Measurements from ENCODE around the gene BCAS3.

The BCAS3 gene

DNA sequence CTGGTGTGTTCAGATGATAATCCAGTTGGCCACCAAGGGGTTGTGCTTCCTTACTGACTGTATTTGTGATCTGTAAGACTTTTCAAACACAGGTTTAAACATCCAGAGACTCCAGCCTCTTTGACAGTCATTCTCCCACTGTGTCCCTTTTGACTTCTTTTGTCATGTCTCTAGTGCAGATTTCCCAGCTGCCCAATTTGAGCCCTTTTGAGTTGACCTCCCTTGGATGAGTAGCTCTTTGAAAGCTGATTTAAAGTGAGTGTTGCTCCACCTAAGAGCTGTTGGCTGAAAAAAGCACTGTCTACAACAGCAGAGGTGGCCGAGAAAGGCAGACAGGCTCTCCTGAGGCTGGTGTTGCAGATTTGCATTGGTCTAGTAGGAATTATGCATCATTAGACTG is 533.6 kb downstream of the BCAS3 start:
- DNase-seq, result no peak

DNA sequence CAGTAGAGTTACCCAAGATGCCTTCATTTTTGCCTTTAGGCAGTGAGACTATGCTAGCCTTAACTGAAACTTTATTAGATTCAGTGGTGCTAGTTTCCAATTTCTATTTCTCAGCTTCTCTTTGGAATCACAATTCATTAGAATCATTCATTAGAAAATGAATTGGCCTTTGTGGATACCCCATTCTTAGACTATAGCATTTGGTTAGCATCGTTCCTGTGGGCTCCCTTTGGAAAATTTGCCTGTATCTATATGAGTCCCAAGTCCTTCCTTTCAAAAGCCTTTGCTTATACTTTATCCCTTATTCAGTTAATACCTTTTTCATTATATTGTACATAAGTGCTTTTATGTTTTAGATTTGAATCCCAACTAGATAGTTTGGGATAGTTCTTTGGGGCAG is 535.0 kb downstream of the BCAS3 start:
- DNase-seq, result no peak

DNA sequence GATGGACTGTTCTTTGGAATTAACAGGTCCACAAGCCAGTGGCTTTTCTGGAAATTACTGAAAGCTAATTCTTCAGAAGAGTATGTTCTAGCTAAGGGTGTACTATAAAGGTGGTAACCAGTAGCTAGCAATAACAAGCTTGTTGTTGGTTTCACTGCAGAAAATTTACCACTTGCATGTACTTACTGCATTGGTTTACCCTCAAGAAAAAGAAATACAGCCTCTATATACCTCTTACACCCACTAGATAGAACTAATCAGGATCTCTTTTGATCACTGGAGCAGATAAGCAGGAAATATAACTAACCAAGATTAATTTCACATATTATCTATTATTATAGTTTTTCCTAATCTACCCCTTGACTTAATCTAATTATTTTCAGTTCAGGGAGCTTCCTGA is 537.1 kb downstream of the BCAS3 start:
- no peak for DNase-seq

DNA sequence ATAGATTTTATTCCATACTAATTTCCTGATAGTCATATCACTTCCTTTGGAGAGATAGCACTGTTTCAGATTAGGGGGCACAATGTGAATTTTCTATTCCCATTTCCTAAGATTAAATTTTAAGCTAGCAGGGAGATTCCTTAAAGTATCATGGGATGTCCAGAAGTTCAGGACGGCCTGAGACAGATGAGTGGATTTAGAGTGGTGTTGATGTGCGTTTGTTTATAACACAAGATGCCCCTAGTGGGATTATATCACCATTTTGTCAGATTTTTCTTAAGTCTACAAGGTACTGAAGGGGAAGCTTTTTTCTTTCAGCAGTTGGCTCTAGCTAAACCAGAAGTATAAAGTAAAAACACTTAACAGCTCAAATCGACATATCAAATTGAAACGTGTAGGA is 538.4 kb downstream of the BCAS3 start:
- DNase-seq, result no peak

DNA sequence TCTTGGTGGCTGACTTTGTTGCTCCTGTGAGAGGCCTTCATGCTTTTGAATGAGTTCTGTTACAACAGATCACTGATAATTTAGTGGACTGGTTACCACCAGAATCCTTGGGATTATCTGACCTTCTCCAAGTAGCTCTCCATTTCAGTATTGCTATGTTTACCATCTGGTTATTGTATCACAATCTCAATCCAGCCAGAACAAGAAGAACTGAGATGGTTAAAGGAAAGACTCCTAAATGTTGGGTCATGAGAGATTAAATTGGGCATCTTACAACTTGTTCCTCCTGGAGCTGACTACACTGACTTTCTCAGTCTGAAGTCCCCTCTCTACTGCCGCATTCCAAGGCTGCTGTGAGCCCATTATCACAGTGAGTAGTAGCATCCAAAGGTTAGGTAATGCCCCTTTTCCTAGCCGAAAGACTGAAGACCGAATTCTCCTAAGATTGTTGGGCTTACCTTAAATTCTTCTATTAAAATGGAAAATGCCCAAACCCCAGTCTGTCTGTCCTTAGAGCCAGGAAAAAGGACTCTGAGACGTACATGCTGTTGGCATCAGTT is 540.3 kb downstream of the BCAS3 start:
- DNase-seq, result no peak

- peak; percentile 46 for DNase-seq
These were observed 540.8 kb downstream of the BCAS3 start for GRCh38 chr17:61218438-61218837.

DNA sequence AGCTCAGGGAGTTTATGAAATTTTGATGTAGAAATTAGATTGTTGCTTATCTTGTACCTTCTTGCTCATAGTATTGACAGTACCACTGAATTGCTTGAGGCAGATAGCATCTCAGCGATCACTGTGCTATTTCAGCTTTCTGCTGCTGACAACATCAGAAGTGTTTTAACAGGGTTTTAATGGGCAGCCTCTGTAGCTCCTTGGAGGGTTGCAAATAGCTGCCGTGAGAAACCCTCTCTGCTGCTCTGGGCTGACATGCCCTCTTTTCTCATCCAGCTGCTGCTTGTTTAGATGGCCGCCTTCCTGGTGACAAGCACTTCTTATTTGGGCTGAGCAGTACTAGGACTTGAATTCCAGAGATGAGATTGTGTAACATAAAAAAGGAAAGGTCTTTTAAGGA is 541.8 kb downstream of the BCAS3 start:
- DNase-seq, result no peak

GRCh38 chr17:61221181-61221580 is 543.5 kb downstream of the BCAS3 start:
- peak; percentile 20 for DNase-seq

- DNase-seq, result peak; percentile 75
These were observed 544.2 kb downstream of the BCAS3 start for GRCh38 chr17:61221597-61222471.

DNA sequence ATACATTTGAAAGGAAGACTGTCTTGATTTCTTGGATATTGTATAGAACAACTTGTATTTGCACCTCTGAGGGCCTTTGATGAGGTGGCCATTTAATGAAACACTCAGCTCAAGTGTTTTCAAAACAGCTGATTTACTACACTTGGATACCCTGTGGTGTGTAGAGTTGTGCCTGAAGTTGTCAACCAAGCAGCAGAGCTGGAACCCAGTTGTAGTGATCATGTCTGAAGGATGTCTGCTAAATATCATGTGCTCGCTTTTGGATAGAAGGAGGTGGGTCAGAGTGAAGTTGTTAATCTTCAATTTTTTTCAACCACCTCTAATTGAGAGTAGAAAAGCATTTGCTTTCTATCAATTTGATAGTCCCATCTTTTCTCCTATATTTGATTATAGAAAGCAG is 546.1 kb downstream of the BCAS3 start:
- no peak for DNase-seq

DNA sequence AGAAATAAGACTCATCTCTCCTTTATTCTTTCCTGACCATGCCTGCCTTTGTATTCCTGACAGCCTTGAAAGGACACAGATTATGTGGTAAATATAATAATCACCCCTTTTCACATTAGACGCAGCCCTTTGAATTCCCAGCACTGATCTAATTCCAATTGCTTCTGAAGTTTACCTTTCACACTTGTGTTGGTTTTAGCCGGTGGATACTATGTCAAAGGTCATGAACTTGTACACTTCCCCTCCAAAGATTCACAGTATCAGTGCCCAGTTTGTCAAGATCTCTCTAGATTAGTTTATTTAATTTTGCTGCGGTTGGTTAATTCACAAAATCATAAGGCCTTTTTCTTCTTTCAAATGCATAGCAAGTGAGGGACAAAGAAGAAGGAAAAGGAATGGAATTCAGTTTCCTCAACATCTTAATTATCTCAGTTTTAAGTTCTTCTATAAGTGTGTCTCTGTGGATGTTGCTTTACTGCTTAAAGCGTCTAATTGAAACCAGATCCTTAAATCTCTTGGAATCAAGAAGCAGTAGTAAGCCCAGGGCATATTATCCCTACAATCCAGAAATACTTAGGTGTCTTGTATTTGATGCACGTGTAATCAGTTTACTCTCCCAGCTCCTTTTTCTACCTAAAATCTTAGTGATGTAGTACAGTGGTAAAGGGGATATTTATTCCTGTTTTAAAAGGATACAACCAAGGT is 547.7 kb downstream of the BCAS3 start:
- DNase-seq, result no peak

GRCh38 chr17:61227866-61228265 is 550.2 kb downstream of the BCAS3 start:
- no peak for DNase-seq

- DNase-seq, result no peak
These were observed 552.8 kb downstream of the BCAS3 start for GRCh38 chr17:61230461-61230860.

GRCh38 chr17:61230972-61231820 is 553.5 kb downstream of the BCAS3 start:
- no peak for DNase-seq

- DNase-seq, result no peak
These were observed 555.2 kb downstream of the BCAS3 start for GRCh38 chr17:61232871-61233270.

GRCh38 chr17:61233991-61234750 is 556.5 kb downstream of the BCAS3 start:
- no peak for DNase-seq

DNA sequence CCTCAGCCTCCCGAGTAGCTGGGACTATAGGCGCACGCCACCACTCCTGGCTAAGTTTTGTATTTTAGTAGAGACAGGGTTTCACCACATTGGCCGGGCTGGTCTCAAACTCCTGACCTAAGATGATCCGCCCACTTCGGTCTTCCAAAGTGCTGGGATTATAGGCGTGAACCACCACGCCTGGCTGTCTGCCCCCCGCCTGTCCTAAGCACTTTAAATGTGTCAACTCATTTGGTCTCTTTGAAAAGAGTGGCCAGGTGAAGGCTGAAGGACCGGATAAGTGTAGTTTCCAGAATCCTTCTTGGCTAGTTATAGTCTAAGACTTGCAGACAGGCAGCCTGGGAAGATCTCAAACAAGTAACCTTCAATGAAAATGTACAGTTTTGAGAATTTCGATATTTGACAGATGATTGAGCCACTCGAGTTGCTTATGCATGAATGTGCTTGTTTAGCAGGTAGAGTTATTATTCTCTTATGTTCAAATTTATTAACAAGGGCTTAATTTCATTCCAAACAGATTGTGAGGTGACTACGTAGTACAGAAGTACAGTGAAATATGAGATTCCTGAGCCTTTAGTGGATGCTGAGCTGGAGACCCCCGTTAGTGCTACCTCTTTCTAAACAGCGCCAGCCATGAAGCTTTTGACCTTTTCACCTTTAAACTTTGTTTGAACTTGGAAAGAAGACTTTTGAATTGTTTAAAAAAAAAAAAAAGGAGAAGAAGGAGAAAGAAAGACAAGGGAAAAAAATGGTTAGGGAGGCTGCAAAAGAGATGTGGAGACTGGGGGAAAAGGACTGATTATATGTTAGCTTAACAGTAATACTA is 557.6 kb downstream of the BCAS3 start:
- DNase-seq, result no peak

DNA sequence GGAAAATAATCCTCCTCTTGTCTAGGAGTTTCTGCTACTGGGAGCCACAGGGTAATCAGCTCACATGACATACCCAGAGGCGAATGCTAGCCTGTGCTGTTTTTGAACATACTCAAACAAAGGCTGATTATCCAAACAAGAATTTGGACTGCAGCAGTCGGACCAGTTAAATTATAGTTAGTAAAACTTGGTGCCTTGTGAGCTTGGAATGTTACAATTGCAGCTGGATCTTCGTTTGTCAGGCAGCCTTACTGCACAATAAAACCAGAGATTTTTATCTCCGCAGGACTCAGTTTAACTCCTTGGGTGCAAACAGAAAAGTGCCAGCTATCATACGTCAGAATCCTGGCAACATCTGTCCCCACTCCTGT is 558.2 kb downstream of the BCAS3 start:
- DNase-seq, result no peak

- no peak for DNase-seq
These were observed 559.6 kb downstream of the BCAS3 start for GRCh38 chr17:61237275-61237674.

GRCh38 chr17:61238455-61238933 is 560.8 kb downstream of the BCAS3 start:
- DNase-seq, result no peak

DNA sequence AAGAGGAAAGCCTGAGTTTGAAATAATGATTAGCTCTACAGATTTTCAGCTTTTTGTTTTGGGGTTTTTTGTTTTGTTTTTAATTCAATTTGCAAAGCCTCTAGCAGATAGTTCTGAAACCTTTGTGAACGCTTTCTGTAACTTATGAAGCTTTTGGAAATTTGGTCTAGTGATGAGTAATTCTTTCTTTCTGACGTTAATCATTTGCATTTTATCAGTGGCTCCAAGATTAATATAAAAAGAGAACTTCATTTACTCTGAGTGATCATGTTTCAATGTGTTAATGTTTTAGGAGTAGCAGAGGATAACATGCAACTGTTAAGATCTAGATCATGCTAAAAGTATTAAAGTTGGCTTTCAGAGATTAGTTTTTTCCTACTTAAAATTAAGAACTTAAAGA is 561.7 kb downstream of the BCAS3 start:
- peak; percentile 33 for DNase-seq

Measured in activated CD4-positive, alpha-beta T cell treated with anti-CD3 and anti-CD28 coated beads, Interleukin-2, amount 50 U/mL, for 16 hours (primary cell).